HG03039 (cell line): Measurements from ENCODE around the gene TBCD.
"Not testable (repeated sequence)": the region's sequence is repeated elsewhere in the genome, so short reads cannot be mapped to it uniquely, and the experiment has no call there.

Source experiments
- ATAC-seq: cut with Tn5 transposase; IDR thresholded peaks from one replicate; pipeline ENCODE4 v1.9.1; 2021; ENCODE audit warnings: mild to moderate bottlenecking, moderate library complexity; ENCODE audit not compliant: unreplicated experiment

TBCD gene

DNA sequence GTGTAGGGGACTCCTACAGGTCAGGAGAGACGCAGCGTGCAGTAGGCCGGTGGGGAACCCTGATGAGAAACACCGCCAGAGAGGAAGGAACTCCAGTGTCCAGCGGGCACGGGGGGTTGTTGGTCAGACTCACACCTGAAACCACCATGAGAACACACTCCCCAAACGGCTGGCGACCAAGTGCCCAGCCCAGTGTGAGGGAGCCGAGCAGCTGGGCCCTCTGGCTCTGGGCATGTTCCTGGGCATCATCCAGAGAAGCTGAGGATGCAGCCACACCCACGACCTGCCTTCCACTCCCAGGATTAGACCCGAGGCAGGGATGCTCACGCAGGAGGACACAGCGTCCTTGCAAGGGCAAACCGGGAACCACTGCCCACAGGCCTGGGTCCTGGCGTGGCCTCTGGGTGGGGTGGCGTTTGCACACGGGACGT, 196.2 kb downstream of the TBCD start:
- ATAC-seq: no peak

DNA sequence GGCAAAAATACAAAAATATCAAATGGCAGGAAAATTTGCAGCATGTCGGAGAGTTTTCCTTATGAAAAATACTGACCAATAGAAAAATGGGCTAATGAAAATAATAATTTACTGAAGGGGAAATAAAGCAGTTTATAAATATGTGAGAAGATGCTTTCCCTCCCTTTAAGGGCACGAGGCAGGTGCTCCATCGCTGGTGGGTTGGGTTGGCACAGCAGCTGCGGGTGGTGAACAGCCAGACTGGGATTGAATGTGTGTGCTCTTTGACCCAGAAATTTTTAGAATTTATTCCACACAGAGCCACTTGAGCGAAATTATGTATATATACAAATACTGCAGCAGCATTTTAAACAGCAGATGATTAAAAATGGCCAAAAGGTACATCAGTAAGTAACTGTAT, 197.1 kb downstream of the TBCD start:
- ATAC-seq: no peak

DNA sequence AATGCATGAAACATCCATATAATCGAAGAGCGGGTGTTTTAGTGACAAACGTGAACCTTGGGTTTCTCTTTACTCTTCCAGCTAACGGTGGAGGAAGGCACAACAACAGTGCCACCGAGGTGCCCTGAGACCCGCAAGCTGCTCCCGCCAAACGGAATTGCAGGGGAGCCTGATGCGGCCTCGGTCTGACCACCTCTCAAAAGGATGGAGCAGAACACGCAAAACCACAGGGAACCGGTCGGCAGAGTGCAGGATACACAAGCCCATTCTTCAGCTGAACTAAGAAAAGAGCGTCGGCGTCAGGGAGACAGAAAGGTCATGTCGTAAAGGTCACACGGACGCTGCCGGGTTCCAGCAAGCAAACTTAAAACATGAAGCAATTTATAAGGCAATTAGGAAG, 197.5 kb downstream of the TBCD start:
- no peak for ATAC-seq

DNA sequence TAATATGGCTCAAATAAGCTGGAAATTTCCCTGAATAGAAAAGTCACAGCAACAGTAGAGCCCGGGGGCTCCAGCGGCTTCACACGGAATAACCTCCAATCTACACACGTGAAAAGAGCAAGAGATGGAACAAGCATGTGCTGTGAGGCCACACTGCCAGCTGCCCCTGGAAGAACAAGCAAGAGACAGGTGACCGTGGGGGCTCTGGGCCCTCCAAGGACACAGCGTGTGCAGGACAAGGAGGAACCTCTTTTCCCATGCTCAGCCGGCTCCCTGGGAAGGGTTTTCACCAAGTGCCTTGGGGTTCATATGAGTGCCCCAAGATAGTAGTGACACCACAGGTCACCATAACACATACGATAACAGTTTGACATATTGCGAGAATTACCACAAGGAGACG, 198.1 kb downstream of the TBCD start:
- ATAC-seq: no peak

DNA sequence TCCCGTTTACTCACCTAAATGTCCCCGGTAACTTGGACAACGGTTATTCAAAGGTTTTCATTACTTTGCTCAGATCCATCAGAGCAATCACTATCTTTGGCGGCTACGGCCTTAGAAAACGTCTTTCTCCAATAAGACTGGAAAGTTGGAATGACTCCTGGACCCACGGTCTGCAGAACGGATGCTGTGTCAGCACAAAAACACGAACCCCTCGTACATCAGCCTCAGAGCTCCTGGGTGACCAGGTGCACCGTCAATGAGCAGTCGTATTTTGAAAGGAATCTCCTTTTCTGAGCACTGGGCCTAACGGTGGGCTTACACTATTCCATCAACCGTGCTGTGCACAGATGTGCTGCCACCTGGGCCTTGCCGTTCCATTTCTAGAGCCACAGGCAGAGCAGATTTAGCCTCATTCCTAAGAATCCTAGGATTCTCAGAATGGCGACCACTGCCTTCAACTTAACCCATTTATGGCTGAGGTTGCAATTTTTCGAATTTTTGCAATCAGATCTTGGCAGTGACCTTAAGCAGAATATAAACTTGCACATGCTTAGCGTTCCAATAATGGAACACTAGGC, 198.7 kb downstream of the TBCD start:
- ATAC-seq: no peak

DNA sequence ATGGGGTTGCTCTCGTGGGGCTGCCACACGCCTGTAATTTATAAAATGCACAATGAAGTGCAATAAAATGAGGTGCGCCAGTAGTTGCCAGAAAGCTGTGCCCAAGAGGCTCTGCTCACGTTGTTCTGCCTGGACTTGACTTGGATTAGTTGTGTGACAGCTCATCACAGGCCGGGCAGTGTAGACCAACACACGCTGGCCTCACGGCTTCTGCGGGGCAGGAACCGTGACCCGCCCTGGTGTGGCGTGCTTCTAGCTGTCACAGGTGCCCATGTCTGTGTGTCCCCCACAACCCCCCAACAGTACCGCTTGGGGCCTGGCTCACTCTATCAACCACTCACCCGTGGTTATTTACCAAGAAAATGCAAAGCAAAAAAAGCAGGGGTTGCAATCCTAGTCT, 200.2 kb downstream of the TBCD start:
- no peak for ATAC-seq

DNA sequence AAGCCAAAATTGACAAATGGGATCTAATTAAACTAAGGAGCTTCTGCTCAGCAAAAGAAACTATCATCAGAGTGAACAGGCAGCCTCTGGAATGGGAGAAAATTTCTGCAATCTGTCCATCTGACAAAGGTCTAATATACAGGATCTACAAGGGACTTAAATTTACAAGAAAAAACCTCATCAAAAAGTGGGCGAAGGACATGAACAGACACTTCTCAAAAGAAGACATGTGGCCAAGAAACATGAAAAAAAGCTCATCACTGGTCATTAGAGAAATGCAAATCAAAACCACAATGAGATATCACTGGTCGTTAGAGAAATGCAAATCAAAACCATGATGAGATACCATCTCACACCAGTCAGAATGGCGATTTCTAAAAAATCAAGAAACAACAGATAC, 203.2 kb downstream of the TBCD start:
- not testable (repeated sequence) for ATAC-seq

DNA sequence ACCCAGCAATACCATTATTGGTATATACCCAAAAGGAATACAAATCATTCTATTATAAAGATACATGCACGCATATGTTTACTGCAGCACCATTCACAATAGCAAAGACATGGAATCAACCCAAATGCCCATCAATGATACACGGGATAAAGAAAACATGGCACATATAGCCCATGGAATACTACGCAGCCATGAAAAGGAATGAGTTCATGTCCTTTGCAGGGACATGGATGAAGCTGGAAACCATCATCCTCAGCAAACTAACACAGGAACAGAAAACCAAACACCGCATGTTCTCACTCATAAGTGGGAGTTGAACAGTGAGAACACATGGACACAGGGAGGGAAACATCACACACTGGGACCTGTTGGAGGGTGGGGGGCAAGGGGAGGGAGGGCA, 203.8 kb downstream of the TBCD start:
- ATAC-seq: not testable (repeated sequence)

DNA sequence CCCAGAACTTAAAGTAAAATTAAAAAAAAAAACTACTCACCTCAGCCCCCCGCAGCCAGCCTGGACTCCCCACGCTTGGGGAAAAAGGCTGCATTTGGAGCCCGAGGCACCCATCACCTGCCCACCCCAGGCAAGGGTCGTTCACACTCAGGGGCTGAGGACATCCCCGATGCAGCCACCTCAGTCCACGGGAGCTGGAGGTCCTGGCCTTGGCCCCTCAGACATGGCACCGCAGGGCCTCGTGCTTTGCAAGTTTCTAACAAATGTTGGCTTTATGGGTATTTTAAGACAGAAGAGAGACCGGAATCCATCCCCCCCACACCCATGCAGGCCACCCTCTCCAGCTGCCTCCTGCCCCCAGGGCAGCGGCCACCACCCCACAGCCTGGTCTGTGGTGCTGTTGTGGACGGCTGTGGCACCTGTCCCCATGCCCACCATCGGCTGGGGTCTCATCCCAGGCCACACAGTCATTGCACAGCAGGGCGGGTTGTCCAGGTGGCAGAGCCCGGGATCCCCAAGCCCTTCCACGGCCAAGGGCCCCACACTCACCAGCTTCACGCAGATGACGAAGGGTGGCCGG, 204.4 kb downstream of the TBCD start:
- ATAC-seq: no peak

DNA sequence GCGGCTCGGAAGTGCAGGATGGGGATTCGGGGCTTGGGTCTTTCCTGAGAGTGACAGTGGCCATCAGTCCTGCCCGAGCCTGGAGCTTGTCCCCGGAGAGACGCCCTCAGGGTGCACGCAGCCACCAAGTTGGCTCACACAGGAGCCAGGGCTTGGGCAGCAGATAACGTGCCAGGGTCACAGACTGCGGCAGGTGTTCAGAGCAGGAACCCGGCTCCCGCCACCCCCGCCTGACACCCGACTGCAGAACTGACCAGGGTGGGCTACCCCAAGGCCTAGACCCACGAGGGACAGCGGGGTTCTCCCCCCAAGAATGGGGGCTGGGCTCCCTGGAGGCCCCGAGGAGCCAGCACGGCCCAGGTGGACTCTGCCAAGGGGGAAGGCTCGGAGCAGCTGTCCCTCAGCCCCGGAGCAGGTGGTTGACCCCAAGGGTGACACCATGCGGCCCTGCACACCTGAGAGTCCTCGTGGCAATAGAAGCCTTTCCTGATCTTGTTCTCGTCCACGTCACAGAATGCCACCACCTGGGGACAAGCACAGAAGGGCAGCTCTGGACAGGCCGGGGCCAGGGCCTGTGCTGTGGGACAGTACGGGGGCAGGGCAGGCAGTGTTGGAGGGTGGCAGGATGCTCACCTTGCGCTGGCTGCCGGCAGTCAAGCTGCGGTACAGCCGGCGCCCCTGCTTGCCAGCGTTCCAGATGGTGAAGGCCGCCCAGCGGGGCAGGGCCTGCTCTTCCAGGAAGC, 205.0 kb downstream of the TBCD start:
- ATAC-seq: no peak

DNA sequence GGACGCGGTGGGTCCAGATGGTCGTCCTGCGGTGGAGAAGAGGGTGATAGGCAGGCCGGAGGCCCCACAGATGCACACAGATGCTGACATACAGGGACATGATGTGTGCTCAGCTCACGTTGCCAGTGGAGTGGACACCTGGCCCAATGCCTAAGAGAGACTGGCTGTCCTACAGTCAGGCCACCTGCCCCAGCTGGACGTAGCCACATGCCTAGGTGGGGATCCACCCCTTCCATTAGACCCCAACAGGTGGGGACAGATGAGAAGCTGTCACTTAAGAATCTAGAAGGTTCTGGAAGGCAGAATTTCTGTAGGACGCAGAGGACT, 205.6 kb downstream of the TBCD start:
- no peak for ATAC-seq

DNA sequence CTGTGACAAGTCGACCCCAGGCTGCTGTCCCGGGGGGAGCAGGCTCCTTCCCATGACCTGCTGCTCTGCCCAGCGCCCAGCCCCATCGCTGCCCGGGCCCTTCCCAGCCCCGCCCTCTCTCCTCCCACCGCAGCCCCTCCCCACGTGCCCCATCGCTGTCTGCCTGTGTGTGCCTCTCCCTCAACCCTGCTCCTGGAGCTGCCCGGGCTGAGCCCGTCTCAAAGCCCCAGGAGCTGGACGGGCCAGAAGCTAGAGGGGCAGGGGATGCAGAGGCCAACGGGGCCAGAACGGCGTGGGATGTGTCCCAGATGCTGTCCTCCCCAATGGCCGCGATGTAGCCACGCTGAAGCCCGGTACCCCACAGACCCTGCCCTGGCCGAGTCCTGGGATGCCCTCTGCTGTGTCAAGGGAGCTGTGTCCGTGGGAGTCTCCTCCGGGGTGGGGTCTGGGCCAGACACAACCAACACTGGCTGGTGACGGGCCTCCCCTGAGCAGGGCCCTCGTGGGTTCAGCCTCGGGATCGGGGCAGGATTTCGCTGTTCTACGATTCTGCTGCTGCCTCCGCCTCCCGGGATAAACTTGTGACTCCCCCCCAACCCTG, 206.2 kb downstream of the TBCD start:
- no peak for ATAC-seq

DNA sequence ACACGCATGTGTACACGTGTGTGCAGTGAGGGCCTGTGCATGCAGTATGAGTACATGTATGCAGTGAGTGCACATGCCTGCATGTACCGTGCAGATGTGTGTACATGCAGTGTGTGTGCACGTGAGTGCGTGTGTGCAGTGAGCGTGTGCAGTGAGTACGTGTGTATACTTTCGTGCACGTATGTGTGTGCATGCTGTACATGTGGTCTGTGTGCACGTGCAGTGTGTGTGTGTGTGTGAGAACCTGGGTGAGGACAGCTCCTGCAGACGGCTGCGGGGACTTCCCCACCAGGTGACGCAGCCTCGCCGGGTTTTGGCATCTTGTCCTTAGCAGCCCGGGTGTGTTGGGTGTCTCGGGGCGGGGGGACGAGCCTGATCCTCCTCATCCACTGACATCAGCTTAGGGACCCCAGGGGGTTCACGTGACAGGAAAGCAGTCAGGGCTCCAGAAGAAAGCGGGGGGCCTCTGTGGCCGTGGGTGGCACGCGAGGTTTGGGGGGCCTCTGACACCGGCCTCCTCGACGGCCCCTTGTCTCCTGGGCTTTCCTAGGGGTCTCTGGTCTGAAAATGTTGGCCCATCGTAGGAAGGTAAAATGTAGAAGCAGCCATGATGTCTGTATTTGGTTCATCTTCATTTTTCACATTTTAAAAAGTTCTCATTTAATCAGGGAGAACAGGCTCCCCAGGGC, 207.5 kb downstream of the TBCD start:
- ATAC-seq: no peak

DNA sequence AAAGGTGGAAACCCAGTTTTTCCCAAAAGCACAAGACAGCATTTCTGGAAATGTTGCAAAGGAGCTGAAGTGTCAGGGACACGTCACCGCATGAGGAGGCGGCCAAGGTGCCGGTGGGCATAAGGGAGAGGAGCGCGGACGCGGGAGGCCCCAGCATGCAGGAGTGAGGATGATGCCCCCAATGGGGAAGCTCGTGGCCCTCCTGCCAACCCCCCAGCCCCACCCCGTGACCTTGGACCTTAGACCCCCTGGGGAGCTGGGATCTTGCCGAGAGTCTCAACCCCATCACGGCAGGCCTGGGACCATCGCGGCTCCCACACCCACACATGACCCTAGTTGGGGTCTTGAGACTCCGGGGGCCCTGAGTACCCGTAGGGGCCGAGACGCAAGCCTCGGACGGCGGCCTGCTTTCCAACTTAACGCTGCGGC, 208.1 kb downstream of the TBCD start:
- no peak for ATAC-seq

DNA sequence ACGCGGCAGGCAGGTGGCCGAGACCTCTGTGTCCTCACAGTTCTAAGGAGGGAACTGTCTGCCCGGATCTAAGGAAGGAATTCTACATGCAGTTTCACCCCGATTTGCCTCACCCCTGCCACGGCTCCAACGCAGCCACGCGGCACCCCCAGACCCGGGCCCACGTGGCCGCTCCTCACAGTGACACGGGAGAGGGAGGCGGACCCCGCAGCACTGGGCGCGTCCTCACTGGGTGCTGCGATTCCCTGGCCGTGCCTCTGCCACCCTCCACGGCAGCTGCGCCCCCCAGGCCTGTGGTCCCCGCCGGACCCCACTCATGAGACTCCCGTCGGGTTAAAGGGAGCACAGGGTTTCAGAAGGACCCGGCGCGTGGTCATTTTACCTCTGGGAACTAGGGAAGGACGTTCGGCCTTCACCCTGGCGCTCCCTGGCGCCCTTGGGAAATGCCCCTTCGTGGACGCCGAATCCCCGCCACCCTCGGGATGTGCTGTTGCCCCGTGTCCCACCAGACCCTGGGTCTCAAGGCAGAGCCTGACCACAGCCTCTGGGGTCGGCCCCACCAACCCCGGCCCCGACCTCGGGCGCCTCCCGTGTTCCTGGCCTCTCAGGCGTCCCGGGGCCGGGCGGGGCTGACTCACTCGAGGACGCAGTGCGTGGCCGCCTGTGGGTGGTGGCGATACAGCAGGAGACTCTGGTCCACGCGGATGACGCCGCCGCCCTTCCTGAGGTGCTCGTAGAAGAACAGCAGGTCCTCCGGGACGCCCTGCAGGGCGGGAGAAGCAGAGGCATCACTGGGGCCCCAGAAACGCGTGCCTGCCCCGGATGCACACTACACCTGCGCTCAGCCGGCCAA, 208.8 kb downstream of the TBCD start:
- ATAC-seq: no peak

DNA sequence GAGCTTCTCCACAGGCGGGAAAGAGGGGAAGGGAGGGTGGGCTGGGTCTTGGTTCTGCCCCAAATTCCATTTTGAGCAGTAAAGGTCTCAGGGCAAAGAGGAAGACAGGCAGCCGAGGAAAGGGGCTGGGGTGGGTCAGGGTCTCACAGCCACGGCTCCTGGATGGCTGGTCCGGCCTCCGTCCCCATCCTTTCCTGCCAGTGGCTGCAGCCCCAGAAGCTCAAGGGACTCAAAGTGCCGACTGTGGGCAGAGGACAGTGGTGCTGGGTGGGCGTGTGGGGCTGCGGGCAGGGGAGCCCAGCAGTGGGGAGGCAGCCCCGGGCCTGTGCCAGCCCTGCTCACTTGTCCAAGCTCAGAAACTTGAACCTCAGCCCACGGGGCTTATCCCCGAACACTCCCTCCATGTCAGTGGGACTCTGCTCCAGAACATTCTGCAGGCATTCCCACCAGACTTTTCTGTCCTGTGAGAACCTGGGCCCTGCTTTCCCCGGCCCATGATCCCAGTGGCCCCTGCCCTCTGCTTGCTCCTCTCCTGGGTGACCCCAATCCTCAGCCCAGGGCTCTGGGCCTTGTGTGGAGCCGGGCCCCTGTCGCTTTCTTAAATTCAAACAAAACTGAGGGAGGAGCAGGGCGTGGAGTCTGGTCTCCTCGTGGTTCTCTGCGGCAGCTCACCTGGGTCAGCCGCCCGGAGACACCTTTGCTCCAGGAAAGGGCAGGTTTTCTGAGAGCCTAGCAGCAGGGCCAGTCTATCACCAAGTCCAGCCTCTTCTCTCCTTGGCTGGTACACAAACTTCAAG, 209.7 kb downstream of the TBCD start:
- no peak for ATAC-seq

DNA sequence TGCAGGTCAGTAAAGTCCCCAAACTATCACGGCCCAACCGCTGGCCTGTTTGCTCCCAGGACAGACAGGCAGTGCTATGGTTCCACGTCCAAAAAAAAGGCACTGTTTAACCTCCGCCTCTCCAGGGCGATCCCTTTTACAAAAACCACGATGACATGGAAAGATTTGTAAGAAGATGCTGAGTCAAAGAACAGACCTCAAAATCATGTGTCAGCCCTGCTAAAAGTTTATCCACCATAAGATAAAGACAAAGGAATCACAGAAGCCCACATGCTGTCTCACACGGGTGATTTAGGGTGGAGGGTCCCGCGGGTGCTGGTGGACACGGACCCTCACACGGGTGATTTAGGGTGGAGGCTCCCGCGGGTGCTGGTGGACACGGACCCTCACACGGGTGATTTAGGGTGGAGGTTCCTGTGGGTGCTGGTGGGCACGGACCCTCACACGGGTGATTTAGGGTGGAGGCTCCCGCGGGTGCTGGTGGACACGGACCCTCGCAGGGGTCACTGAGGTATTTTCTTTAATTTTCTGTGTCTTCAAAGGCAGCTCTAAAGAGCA, 210.4 kb downstream of the TBCD start:
- no peak for ATAC-seq

DNA sequence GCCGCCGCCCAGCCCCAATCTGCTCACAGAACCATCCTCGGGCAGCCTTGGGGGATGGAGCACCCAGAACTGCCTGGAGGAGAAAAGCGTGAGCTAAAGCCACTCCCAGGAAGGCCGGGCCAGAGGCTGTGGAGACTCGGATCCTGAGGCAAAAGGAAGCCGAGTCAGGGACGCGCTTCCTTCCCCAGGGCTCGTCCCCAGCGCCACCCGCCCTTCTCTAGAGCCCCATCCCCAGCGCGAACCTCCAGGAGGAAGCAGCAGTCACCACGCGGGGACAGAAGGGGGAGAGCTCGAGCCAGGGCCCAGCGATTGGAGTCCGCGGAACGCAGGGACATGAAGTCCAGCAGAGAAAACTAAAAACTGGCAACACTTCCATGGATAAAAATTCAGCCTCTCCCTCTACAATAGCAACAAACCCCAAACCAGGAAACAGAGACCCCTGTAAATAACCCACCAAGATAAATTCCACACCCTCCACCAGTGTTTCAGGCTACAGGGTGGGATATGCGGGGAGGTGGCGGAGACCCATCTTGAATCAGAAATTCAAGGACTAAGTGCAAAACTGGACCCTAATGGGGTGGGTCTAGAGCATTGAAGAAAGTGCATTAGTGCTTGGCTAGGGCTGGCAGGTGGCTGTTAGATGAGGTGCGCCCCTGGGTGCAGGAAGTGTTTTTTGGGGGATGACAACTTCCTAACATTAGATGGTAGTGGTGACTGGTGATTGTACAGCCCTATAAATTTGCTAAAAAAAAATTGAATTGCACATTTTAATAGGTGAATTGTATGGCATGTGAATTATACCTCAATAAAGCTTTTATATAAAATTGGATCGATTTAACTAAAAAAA, 211.5 kb downstream of the TBCD start:
- no peak for ATAC-seq

DNA sequence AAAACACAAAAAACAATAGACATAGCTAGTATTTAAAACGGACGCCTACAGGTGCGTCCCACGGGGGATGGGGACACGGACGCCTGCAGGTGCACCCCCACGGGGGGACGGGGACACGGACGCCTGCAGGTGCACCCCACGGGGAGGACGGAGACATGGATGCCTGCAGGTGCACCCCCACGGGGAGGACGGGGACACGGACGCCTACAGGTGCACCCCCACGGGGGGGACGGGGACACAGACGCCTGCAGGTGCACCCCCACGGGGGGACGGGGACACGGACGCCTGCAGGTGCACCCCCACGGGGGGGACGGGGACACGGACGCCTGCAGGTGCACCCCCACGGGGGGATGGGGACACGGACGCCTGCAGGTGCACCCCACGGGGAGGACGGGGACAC, 212.6 kb downstream of the TBCD start:
- not testable (repeated sequence) for ATAC-seq
